Activated CD4-positive, alpha-beta T cell treated with anti-CD3 and anti-CD28 coated beads, Interleukin-2, amount 50 U/mL, for 1 hour (primary cell): ENCODE data around the gene ICE1.
A peak's percentile ranks its signal among the peaks of the same experiment; 100 is the strongest.
"Not testable (repeated sequence)": the region's sequence is repeated elsewhere in the genome, so short reads cannot be mapped to it uniquely, and the experiment has no call there.

Experiments
- DNase-seq: peaks from one replicate; pipeline ENCODE4 v3.0.0-alpha.2; 2020

The ICE1 gene

GRCh38 chr5:5456858-5457257, 34.4 kb downstream of the ICE1 start:
- no peak for DNase-seq

GRCh38 chr5:5460311-5460710, 37.8 kb downstream of the ICE1 start:
- no peak for DNase-seq

- DNase-seq, result no peak
Observed at GRCh38 chr5:5461012-5461411, 38.5 kb downstream of the ICE1 start.

GRCh38 chr5:5464036-5464715, 41.7 kb downstream of the ICE1 start:
- DNase-seq, result no peak

GRCh38 chr5:5466227-5466626, 43.8 kb downstream of the ICE1 start:
- no peak for DNase-seq

GRCh38 chr5:5467737-5468136, 45.3 kb downstream of the ICE1 start:
- no peak for DNase-seq

GRCh38 chr5:5470933-5471332, 48.5 kb downstream of the ICE1 start:
- DNase-seq, result no peak

- no peak for DNase-seq
Observed at GRCh38 chr5:5473226-5473625, 50.7 kb downstream of the ICE1 start.

GRCh38 chr5:5474961-5475360, 52.5 kb downstream of the ICE1 start:
- no peak for DNase-seq

- no peak for DNase-seq
Observed at GRCh38 chr5:5475975-5476374, 53.5 kb downstream of the ICE1 start.

- DNase-seq, result not testable (repeated sequence)
Observed at GRCh38 chr5:5479578-5479977, 57.1 kb downstream of the ICE1 start.

GRCh38 chr5:5480481-5481111, 58.1 kb downstream of the ICE1 start:
- no peak for DNase-seq

- no peak for DNase-seq
Observed at GRCh38 chr5:5481206-5481605, 58.7 kb downstream of the ICE1 start.

- no peak for DNase-seq
Observed at GRCh38 chr5:5481633-5482032, 59.2 kb downstream of the ICE1 start.

GRCh38 chr5:5483350-5483749, 60.9 kb downstream of the ICE1 start:
- no peak for DNase-seq

- DNase-seq, result no peak
Observed at GRCh38 chr5:5483880-5484598, 61.6 kb downstream of the ICE1 start.

- no peak for DNase-seq
Observed at GRCh38 chr5:5486122-5486521, 63.6 kb downstream of the ICE1 start.

- no peak for DNase-seq
Observed at GRCh38 chr5:5487585-5488360, 65.3 kb downstream of the ICE1 start.

- DNase-seq, result no peak
Observed at GRCh38 chr5:5490774-5491347, 68.4 kb downstream of the ICE1 start.

GRCh38 chr5:5492087-5492933, 69.8 kb downstream of the ICE1 start:
- DNase-seq, result peak; percentile 20

GRCh38 chr5:5492934-5493271, 70.4 kb downstream of the ICE1 start:
- DNase-seq, result not testable (repeated sequence)
